DMS53 (cell line): ENCODE measurements around the gene GDF10.
A peak's percentile ranks its signal among the peaks of the same experiment; 100 is the strongest.

Source experiments
- DNase-seq: peaks from one replicate; lab custom pipeline; 2025; lab: John Stamatoyannopoulos, UW

Gene GDF10, protein sequence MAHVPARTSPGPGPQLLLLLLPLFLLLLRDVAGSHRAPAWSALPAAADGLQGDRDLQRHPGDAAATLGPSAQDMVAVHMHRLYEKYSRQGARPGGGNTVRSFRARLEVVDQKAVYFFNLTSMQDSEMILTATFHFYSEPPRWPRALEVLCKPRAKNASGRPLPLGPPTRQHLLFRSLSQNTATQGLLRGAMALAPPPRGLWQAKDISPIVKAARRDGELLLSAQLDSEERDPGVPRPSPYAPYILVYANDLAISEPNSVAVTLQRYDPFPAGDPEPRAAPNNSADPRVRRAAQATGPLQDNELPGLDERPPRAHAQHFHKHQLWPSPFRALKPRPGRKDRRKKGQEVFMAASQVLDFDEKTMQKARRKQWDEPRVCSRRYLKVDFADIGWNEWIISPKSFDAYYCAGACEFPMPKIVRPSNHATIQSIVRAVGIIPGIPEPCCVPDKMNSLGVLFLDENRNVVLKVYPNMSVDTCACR

GRCh38 chr10:47299611-47300428 lies at the start of gene GDF10:
GDF10 (plus strand) TSS chr10:47300197; CDS start chr10:47300652, 455 bp downstream.
- DNase-seq: no peak

- DNase-seq: no peak
Observed at GRCh38 chr10:47252093-47252780, 47.8 kb upstream of the GDF10 start.

- no peak for DNase-seq
Observed at GRCh38 chr10:47253030-47253637, 46.9 kb upstream of the GDF10 start.

DNA sequence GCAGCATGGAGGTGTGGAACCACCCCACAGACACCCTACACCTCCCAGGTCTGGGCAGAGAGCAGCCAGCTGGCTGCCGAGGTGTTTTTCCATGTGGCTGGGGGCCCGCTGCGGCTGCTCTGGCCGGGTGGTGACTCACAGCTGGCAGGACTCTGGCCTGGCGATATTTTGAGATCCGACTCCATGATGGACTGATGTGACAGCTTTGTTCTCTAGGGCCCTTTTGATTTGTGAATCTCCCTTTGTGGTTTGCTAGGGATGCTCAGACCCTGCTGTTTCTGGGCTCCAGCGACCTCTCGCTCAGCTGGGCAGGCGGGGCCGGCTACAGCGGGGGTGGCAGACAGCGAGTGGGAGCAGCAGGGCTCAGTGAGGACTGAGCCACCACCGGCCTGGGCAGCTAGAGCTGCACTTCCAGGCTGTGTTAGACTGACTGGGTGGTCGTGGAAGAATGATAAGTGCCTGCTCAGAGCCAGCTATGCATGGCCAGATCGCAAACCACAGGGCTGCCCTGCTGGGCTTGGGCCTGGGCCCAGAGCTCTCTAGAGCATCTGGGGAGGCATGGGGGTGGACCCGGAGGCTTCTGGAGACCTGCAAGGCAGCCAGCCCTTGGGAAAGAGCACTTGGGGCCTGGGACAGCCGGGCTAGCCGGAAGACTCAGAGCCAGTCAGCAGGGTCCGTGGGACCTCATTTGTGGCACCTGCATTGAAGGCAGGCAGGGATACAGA lies 46.2 kb upstream of the GDF10 start:
- peak; percentile 33 for DNase-seq

DNA sequence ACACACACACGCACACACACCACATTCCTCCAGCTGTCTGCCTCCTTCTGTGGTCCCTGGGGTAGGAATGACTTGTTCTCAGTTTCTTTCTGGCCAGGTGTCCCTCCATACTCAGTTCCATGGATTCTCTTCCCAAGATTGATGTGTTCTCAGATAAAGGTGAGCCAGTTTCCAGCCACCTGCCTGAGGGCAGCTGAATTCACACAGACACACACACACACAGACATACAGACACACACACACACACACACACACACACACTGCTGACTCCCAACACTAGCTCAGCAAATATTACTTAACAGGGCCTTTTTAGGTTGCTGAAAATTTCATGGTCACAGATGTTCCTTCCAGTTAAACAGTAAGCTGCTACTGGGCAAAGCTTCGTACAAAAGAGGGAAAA lies 45.4 kb upstream of the GDF10 start:
- DNase-seq: peak; percentile 57

DNA sequence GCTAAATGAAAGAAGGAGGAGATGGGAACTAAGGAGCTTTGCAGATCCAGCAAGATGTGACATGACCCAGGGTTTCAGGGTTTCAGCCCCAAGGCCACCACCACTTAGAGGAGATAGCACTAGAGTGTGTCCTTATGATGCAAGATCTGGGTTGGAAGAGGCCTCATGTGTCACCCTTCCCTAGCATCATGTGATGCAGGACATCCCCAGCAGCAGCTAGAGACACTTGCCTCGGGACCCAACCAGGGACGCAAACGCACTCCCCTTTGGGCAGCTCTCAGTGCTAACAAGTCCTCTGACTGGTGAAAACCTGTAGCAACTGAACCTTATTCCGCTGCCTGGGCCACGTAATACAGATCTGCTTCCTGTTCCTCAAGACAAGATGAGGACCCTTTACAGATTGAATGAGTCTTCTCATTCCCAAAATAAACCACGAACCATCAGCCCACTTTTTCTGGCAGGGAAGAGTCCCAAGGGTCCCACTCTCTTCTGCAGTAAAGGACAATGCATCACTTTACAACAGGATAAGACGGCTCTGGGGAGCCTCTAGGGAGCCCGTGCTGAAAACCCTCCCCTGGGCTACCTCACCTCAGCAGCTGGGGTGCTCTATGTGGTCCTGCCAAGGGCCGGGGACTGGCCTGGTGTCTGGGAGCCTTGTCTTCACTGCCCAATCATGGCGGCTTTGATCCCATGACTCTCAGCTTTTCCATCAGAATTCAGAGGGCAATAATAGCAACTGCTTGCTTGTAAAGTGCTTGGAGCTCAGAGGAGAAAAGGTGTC lies 44.8 kb upstream of the GDF10 start:
- DNase-seq: peak; percentile 36

DNA sequence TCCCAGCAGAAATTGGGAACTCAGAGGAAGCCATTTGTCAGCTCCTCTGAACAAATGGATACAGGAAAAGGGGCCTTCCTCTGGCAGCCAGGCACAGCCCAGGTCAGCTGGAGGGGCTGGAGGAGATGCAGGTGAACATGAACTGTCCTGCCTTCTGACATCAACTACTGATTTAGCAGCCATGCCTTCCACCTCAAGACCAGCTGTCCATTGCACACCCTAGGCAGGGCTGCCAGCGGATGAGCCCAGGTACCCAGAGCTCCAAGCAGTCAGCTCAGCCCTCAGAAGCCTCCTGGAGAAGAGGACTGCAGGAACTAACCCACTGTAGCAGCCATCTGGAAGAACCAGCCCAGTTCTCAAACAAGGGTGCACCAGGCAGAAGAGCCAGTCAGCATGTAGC lies 44.1 kb upstream of the GDF10 start:
- DNase-seq: no peak

DNA sequence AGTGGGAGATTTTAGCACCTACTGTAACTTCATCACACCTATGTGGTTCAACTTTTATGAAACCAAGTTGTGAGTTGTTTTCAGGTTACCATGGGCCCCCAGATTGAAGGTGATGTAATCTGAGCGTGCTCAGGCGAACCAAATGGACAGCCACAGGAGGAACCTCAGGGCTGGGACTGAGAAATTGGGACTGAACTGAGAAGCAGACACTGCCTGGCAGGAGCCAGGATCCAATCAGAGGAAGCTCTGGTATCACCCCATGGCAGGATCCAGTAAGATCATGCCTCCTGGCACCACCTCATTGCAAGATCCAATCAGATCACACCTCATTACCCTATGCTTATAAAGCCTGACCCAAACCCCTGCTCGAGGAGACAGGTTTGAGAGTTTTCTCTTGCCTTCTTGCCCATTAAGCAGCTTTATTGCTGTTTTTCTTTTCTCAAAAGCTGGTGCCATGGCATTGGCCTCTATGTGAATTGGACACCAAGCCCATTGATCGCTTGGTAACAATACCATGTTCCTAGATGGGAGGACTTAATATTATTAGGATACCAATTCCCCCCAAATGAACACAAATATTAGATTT lies 43.2 kb upstream of the GDF10 start:
- DNase-seq: no peak

- DNase-seq: no peak
Observed at GRCh38 chr10:47257396-47258120, 42.4 kb upstream of the GDF10 start.

GRCh38 chr10:47258921-47259320 lies 41.1 kb upstream of the GDF10 start:
- no peak for DNase-seq

DNA sequence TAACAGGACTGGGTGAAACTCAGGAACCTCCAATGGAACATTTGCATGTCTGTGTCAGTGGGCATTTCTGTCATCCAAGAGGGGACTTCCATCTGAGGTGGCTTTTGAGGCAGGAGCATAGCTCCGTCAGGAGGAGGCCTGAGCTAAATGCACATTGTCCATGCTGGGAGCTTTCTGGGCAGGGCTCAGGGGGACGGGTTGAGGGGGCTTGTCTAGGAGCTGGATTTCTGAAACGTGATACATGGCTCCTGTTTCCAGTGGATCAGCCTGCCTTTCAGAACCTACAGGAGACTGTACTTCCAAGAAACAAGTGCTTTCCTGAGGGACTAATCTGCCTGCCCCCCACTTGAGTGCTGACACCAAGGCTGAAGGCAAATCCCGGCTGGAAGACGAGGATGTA lies 40.5 kb upstream of the GDF10 start:
- DNase-seq: no peak

DNA sequence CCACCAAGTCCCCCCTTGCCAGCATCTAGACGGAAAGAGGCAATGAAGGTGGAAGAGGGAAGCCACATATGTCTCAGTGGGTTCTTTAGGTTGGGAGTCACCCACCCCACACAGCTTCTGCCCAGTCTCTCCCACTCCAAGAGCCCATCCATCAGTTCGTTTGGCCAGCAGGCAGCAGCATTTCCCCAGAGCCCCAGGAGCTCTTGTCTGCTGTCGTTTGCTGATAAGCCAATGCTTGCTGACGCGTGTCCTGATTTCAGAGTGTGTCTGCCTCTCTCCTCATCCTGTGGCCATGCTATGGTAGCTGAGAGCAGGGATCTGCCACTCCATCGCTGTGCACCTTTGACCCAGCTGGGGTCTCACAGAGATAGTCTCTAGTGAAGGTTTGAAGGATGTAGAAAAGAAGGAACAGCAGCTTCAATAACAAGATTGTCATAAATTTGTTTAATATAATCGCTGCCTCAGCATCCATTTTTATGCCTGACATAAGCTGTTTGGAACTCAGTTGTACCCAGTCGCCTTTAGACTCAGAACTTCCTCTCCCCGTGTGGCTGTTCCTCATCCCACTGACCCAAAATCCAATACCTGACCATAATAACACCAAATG lies 39.4 kb upstream of the GDF10 start:
- DNase-seq: no peak

GRCh38 chr10:47261121-47261520 lies 38.9 kb upstream of the GDF10 start:
- peak; percentile 10 for DNase-seq

DNA sequence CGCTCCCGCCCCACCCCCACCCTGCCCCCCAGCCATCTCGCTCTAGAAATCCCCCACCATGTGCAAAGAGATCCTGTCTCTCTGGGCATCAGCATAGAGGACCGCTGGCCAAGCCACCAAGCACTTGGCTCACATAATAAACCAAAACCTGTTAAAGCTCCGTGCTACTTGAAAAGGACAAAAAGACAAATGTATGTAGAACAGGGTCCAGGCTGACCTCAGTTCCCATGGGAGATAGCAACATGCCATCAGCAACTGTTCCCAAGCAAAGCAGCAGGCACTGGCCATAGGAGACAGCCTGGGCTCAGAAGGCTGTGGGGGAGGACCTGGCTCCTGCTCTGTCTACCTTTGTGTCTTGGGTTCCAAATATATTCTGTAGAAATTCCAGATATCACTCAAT lies 38.4 kb upstream of the GDF10 start:
- no peak for DNase-seq

DNA sequence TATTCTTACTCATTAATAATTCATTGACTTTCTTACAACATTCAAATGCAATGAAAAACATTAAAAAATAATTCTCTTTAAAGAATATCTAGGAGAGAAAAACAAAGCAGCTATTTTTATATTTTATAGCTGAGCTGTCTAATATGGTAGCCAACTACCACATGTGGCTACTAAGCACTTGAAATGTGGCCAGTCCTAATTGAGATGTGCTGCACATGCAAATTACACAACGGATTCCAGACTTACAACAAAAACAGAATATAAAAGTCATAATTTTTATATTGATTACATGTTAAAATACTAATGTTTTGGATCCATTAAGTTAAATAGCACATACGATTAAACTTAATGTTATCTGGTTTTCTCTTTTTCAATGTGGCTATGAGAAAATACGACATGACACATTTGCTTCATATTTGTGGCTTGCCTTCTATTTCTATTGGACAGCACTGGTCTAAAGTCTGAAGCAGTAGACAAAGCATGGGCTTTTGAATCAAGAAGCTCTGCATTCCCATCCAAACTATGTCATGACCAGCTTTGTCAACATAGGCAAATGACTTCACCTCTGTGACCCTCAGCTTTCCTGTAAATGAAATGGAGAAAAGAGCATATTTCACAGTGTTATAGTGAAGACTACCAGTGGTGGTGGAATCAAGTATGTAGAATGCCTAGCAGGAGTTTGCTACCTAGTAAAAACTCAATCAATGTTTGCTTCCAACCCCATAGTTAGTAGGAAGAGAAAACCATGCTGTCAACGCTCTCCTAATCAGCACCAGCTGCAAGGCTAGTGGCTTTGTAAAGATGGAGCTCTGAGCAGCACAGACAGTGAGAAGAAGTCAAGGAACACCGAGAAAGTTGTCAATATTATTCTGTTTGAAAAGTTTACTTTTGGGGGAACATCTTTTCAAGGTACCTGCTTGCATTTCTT lies 37.1 kb upstream of the GDF10 start:
- peak; percentile 57 for DNase-seq

GRCh38 chr10:47264797-47265281 lies 35.2 kb upstream of the GDF10 start:
- no peak for DNase-seq

GRCh38 chr10:47266602-47267001 lies 33.4 kb upstream of the GDF10 start:
- no peak for DNase-seq

DNA sequence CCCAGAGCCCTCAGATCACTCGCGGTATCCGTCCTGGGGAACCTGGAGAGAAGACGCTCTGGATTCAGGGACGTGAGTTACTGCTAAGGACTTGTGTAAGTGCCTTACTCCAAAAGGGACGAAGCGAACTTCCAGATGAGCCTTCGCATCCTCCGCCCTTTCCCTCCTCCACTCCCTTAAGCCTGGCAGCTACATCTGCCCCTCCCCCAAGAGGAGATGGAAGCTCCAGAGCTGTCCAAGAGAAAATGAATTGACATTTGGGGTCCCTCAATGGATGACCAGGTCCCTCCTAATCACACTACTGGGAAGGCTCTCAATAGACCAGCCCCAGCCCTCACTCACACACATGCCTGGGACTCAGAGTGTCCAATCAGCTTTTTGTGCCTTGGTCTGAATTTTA lies 31.3 kb upstream of the GDF10 start:
- DNase-seq: no peak
